CD4-positive, alpha-beta memory T cell (primary cell): ENCODE data around the gene VWA1. TPM values are rescaled to one million over a fixed set of nuclear protein-coding genes. Genes with fewer than 3 reads are reported as not detected.

Experiments used
- CTCF ChIA-PET: fragments of 350-600 bp; sonication (Branson Sonifier 250); formaldehyde crosslinking; loops from one replicate; lab custom pipeline; 2021; ENCODE audit warnings: inconsistent platforms; ENCODE audit not compliant: partially characterized antibody; lab: Charles Lee
- POLR2A ChIA-PET: fragments of 350-600 bp; sonication (Branson Sonifier 250); formaldehyde crosslinking; loops from one replicate; lab custom pipeline; 2021; ENCODE audit not compliant: partially characterized antibody; lab: Charles Lee
- DNase-seq, 5 donors: peaks; one replicate each; pipeline versions ENCODE4 v3.0.0 to v3.0.0-alpha.2; 2020 to 2022; ENCODE audit warnings: mixed read lengths in 1 of 5
- H3K27ac ChIP-seq: one replicate; pipeline ENCODE4 v1.7.0; 2013; ENCODE audit warnings: low read depth, low read length
- H3K27me3 ChIP-seq: 2 replicates; pipeline ENCODE4 v1.7.0; 2013; ENCODE audit warnings: mild to moderate bottlenecking, low read length, moderate library complexity; ENCODE audit not compliant: insufficient read depth
- H3K36me3 ChIP-seq: 2 replicates; pipeline ENCODE4 v1.7.0; 2013; ENCODE audit warnings: mild to moderate bottlenecking, low read length, moderate library complexity; ENCODE audit not compliant: insufficient read depth
- H3K4me1 ChIP-seq: 2 replicates; pipeline ENCODE4 v1.7.0; 2013; ENCODE audit warnings: mild to moderate bottlenecking, low read length, moderate library complexity; ENCODE audit not compliant: insufficient read depth
- H3K4me3 ChIP-seq, 2 donors: one replicate each; pipeline ENCODE4 v1.7.0; 2013; ENCODE audit warnings: low read length in 2 of 2, mild to moderate bottlenecking in 1 of 2
- H3K9me3 ChIP-seq, 2 donors: one replicate each; pipeline ENCODE4 v1.7.0; 2013; ENCODE audit warnings: low read length in 2 of 2, control low read depth in 1 of 2; ENCODE audit not compliant: control insufficient read depth in 1 of 2
- H3K27ac Mint-ChIP-seq, 7 donors: one replicate each; pipeline ENCODE4 v1.8.0; 2020 to 2021; ENCODE audit warnings: mixed read lengths in 7 of 7, mild to moderate bottlenecking in 6 of 7, inconsistent platforms in 3 of 7, moderate library complexity in 3 of 7
- H3K27me3 Mint-ChIP-seq, 2 donors: one replicate each; pipeline ENCODE4 v1.8.0; 2020 to 2021; ENCODE audit warnings: mixed read lengths in 2 of 2
- H3K36me3 Mint-ChIP-seq, 2 donors: one replicate each; pipeline ENCODE4 v1.8.0; 2020 to 2021; ENCODE audit warnings: mixed read lengths in 2 of 2, inconsistent platforms in 1 of 2, mild to moderate bottlenecking in 1 of 2
- H3K4me1 Mint-ChIP-seq, 4 donors: one replicate each; pipeline ENCODE4 v1.8.0; 2020 to 2021; ENCODE audit warnings: mixed read lengths in 4 of 4, mild to moderate bottlenecking in 1 of 4
- H3K4me3 Mint-ChIP-seq, 8 donors: one replicate each; pipeline ENCODE4 v1.8.0; 2020 to 2021; ENCODE audit warnings: mixed read lengths in 8 of 8, mild to moderate bottlenecking in 7 of 8, moderate library complexity in 6 of 8, inconsistent platforms in 3 of 8
- H3K9me3 Mint-ChIP-seq, 8 donors: one replicate each; pipeline ENCODE4 v1.8.0; 2020 to 2021; ENCODE audit warnings: mixed read lengths in 8 of 8, mild to moderate bottlenecking in 5 of 8, inconsistent platforms in 3 of 8, moderate library complexity in 1 of 8
- intact Hi-C: fragments of 100-400 bp; cut with micrococcal nuclease; formaldehyde crosslinking; loops from one replicate; pipeline ENCODE4 v1.15.1; 2023
- polyA plus RNA-seq, 2 donors: library from polyadenylated mRNA; unstranded; fragments of 300-500 nt; fragmentation: Illumina TruSeq; gene quantifications; one replicate each; pipeline ENCODE4 v1.2.3, GENCODE V29; 2021
- total RNA-seq, 2 experiments: library from RNA; stranded (reverse); gene quantifications; one replicate each; pipeline ENCODE4 v1.2.3, GENCODE V29; 2021

VWA1 gene
- total and polyA plus RNA-seq, 4 experiments from 2014 or later = not detected

DNA sequence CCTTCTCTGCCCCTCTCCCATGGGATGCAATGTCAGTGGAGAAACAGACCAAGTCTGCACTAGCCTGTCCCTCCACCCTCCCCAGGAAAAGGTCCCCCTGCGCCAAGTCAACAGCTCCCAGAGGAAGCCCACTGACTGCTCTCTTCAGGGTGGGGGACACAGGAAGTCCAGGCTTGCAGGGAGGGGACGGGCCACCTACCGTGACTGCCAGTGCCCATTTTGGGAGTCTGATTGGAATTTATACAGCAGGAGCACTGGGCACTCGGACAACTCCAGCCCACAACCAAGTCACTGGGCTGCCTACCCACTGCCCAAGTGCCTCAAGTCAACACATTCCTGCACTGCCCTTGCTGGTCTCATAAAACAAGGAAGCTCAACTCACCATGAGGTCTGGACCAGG, 42.5 kb upstream of the VWA1 start:
- no peak overlapping the region for H3K4me3 ChIP-seq
- Mint-ChIP-seq H3K4me3 (no peak overlapping the region), H3K27ac (peak overlapping the region in 1 of 7 donors; percentile 70), H3K36me3 (peaks cover 45 to 72% of the 10 kb centered on the region in 2 donors), H3K27me3 (no peaks in the 10 kb centered on the region), H3K4me1 (peaks cover 8 to 31% (median 17%) of the 10 kb centered on the region in 4 donors), H3K9me3 (no peaks in the 10 kb centered on the region)
- POLR2A ChIA-PET = interaction anchor here (1.8 kb wide), 1 partner anchor 18 kb away, joined by 5 read pairs; the partner anchor contains the start of gene AURKAIP1
- intact Hi-C loops = no loop called here
- H3K27ac ChIP-seq = no peak overlapping the region
- CTCF ChIA-PET = no interaction called here
- peaks cover 78% of the 10 kb centered on the region for H3K36me3 ChIP-seq
- no peaks in the 10 kb centered on the region for H3K27me3 ChIP-seq
- peaks cover 15% of the 10 kb centered on the region for H3K4me1 ChIP-seq
- no peaks in the 10 kb centered on the region for H3K9me3 ChIP-seq
- no peak for DNase-seq

- Mint-ChIP-seq H3K27ac (peak overlapping the region in 2 of 7 donors; percentile 32 to 62), H3K9me3 (no peaks in the 10 kb centered on the region), H3K4me1 (peaks cover 12 to 35% (median 21%) of the 10 kb centered on the region in 4 donors), H3K36me3 (peaks cover 44 to 72% of the 10 kb centered on the region in 2 donors), H3K4me3 (no peak overlapping the region), H3K27me3 (no peaks in the 10 kb centered on the region)
- H3K27me3 ChIP-seq = no peaks in the 10 kb centered on the region
- no peaks in the 10 kb centered on the region for H3K9me3 ChIP-seq
- intact Hi-C loops = no loop called here
- CTCF ChIA-PET = no interaction called here
- DNase-seq = no peak
- POLR2A ChIA-PET = no interaction called here
- no peak overlapping the region for H3K4me3 ChIP-seq
- H3K27ac ChIP-seq = no peak overlapping the region
- H3K4me1 ChIP-seq = peaks cover 19% of the 10 kb centered on the region
- H3K36me3 ChIP-seq = peaks cover 77% of the 10 kb centered on the region
Observed at GRCh38 chr1:1393428-1393827, 42.1 kb upstream of the VWA1 start.

DNA sequence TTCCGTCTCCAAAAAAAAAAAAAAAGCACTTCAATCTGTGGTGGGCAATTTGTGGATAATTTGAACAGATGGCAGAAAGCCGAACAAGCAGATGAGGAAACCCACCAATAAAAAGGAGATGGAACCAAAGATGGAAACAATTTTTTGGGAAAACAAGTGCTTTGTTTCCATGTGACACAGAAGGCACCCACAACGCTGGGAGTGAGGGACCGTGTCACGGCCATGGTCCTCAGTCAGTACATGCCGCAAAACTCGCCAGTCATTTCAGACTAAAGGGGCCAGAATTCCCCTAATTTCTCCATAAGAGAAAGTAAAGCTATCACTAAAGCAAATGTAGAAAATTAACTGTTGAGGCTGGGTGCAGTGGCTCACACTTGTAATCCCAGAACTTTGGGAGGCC, 41.4 kb upstream of the VWA1 start:
- H3K27me3 ChIP-seq = no peaks in the 10 kb centered on the region
- no peak for DNase-seq
- POLR2A ChIA-PET = no interaction called here
- H3K9me3 Mint-ChIP-seq = no peaks in the 10 kb centered on the region
- no peak overlapping the region for H3K4me3 Mint-ChIP-seq
- peaks cover 21% of the 10 kb centered on the region for H3K4me1 ChIP-seq
- H3K9me3 ChIP-seq = no peaks in the 10 kb centered on the region
- H3K4me1 Mint-ChIP-seq = peaks cover 12 to 36% (median 22%) of the 10 kb centered on the region in 4 donors
- H3K4me3 ChIP-seq = no peak overlapping the region
- H3K27me3 Mint-ChIP-seq = no peaks in the 10 kb centered on the region
- no peak overlapping the region for H3K27ac Mint-ChIP-seq
- H3K36me3 ChIP-seq = peaks cover 72% of the 10 kb centered on the region
- no peak overlapping the region for H3K27ac ChIP-seq
- CTCF ChIA-PET = no interaction called here
- H3K36me3 Mint-ChIP-seq = peaks cover 44 to 72% of the 10 kb centered on the region in 2 donors
- intact Hi-C loops = no loop called here

DNA sequence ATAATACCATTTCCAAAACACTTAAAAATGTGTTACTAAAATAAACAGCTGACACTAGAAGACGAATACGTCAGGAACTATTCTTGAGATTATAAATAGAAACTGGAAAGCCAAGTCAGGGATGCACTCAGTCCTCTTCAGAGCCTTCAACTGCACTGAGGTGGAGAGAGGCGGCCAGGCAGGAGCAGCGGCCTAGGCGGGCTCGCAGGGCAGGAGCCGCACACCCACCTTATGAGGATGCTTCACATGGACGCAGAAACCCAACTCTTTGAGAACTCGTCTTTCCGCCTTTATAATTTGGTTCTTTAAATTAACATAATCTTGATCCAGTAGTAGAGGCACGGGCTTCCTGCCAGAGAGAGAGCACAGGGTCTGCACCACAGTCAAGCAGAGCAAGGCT, 40.3 kb upstream of the VWA1 start:
- Mint-ChIP-seq H3K4me1 (peaks cover 12 to 44% (median 27%) of the 10 kb centered on the region in 4 donors), H3K27me3 (no peaks in the 10 kb centered on the region), H3K4me3 (peak overlapping the region in 6 of 8 donors; percentile 2 to 74 (median 30)), H3K36me3 (peaks cover 39 to 74% of the 10 kb centered on the region in 2 donors), H3K9me3 (peaks cover 0 to 3% (median 0%) of the 10 kb centered on the region in 8 donors), H3K27ac (peak overlapping the region in 4 of 7 donors; percentile 16 to 70 (median 54))
- Histone ChIP-seq H3K27ac (no peak overlapping the region), H3K4me1 (peaks cover 25% of the 10 kb centered on the region), H3K9me3 (no peaks in the 10 kb centered on the region), H3K27me3 (no peaks in the 10 kb centered on the region), H3K4me3 (no peak overlapping the region), H3K36me3 (peaks cover 63% of the 10 kb centered on the region)
- DNase-seq = no peak
- CTCF ChIA-PET = no interaction called here
- POLR2A ChIA-PET = interaction anchor here (0.6 to 0.7 kb wide), 2 partner anchors 12 to 24 kb away, joined by 3 to 4 read pairs; partner anchors contain the start of gene MRPL20
- intact Hi-C loops = no loop called here

DNA sequence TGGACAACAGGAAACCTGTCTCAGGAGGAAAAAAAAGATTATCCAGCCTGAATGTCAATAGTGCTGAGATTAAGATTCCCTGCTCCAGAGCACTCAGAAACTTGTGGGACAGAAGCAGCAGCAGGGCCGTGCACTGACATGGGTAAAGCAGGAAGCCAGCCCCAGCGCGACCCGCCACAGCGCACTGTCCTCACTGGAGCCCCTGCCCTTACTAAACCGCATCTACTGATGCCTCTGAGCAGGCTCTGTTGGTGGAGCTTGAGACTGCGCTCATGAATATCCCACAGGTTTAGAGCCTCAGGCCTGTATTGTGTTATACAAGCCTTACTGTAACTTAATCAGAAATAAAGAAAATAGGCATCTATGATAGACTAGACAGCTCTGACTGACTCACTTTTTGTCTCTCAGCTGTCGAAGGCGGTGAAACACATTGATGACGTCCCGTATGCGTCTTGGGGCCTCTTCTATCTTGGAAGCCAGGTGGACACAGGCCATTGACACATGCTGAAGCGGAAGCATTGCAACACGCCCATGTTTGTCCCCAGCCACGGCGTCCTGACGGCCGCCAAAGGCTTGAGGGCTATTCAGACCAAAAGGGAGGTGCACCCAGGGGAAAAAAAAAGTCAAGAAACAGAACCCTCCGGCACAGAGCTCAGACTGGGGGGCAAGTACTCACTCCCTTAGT, 37.5 kb upstream of the VWA1 start:
- peaks cover 15 to 65% (median 37%) of the 10 kb centered on the region in 4 donors for H3K4me1 Mint-ChIP-seq
- peak overlapping the region; percentile 87 to 96 (median 90) for H3K27ac Mint-ChIP-seq
- H3K9me3 Mint-ChIP-seq = peaks cover 0 to 3% (median 0%) of the 10 kb centered on the region in 8 donors
- H3K27ac ChIP-seq = peak overlapping the region; percentile 85
- peak overlapping the region; percentile 87 to 94 (median 90) for H3K4me3 Mint-ChIP-seq
- intact Hi-C loops = no loop called here
- CTCF ChIA-PET = interaction anchor here (0.6 kb wide), 1 partner anchor 46 kb away, joined by 3 read pairs; no protein-coding TSS in a partner anchor
- no peak for DNase-seq
- H3K27me3 ChIP-seq = no peaks in the 10 kb centered on the region
- H3K4me1 ChIP-seq = peaks cover 38% of the 10 kb centered on the region
- H3K9me3 ChIP-seq = no peaks in the 10 kb centered on the region
- H3K4me3 ChIP-seq = peak overlapping the region; percentile 50 to 81
- no peaks in the 10 kb centered on the region for H3K27me3 Mint-ChIP-seq
- POLR2A ChIA-PET = interaction anchor here (1.3 to 7.1 kb wide), 4 partner anchors 8 to 77 kb away, joined by 3 to 149 read pairs (median 30); partner anchors contain the start of genes AURKAIP1 and MRPL20
- H3K36me3 ChIP-seq = peaks cover 55% of the 10 kb centered on the region
- peaks cover 35 to 66% of the 10 kb centered on the region in 2 donors for H3K36me3 Mint-ChIP-seq

DNA sequence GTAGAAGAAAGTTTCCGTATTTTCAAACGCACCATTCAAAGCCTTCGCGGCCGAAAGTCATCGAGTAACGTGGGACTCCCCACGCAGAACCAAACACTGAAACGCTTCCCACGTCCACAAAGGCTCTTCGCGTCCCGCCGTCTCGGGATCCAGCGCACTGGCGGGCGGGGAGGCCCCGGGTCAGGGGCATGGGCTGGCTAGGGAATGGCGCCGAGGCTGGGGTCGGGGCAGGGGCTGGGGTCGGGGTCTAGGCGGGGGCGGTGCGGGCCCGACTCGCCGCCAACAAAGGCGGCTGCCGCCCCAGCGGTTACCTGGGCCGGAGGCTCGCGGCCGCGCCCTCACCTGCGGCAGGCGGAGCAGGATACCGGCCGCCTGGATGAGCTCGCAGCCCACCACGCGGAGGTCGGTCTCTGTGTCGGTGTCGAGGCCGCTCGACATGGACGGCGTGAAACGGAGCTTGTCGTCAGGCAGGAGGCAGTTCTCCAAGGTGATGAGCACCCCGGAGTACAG, 36.8 kb upstream of the VWA1 start:
- H3K4me1 Mint-ChIP-seq = peaks cover 17 to 66% (median 41%) of the 10 kb centered on the region in 4 donors
- intact Hi-C loops = loop anchor here (1.0 kb wide), 3 partner anchors 9 to 282 kb away; partner anchors contain the start of genes AURKAIP1, C1orf159 and MRPL20
- peaks cover 52% of the 10 kb centered on the region for H3K36me3 ChIP-seq
- no peaks in the 10 kb centered on the region for H3K27me3 Mint-ChIP-seq
- H3K27ac ChIP-seq = peak overlapping the region; percentile 85
- ChIA-PET CTCF (interaction anchor here (1.0 to 1.5 kb wide), 4 partner anchors 9 to 27 kb away, joined by 3 to 11 read pairs (median 5); partner anchors contain the start of genes AURKAIP1 and MRPL20), POLR2A (interaction anchor here (0.6 to 7.1 kb wide), 16 partner anchors 7 to 381 kb away, joined by 3 to 149 read pairs (median 4); partner anchors contain the start of genes AURKAIP1, B3GALT6, C1orf159 and MIB2)
- peaks cover 36 to 66% of the 10 kb centered on the region in 2 donors for H3K36me3 Mint-ChIP-seq
- H3K27ac Mint-ChIP-seq = peak overlapping the region; percentile 87 to 96 (median 90)
- peaks cover 36% of the 10 kb centered on the region for H3K4me1 ChIP-seq
- no peaks in the 10 kb centered on the region for H3K27me3 ChIP-seq
- peaks cover 0 to 3% (median 0%) of the 10 kb centered on the region in 8 donors for H3K9me3 Mint-ChIP-seq
- H3K4me3 Mint-ChIP-seq = peak overlapping the region; percentile 87 to 94 (median 91)
- no peaks in the 10 kb centered on the region for H3K9me3 ChIP-seq
- peak overlapping the region; percentile 50 to 81 for H3K4me3 ChIP-seq
- DNase-seq = no peak
